K562 (cell line): Measurements from ENCODE around the gene DYNLT3. TPM values are rescaled to one million over a fixed set of nuclear protein-coding genes. Genes with fewer than 3 reads are reported as not detected.

ENCODE experiments used
- ATAC-seq: fragments of 200-7000 bp; cut with Tn5 transposase; 3 replicates; pipeline ENCODE4 v1.9.1; 2020; ENCODE audit warnings: moderate library complexity
- BruUV-seq: library from RNA; stranded (reverse); fragments of 400-500 nt; replicated peaks from 2 replicates; lab custom pipeline; 2021; lab: Mats Ljungman, UMichigan
- CTCF ChIA-PET: fragments of 300-600 bp; formaldehyde crosslinking; extraction: SDS; loops from one replicate; lab custom pipeline; 2021; ENCODE audit warnings: low intra/inter-chr PET ratio; lab: Yijun Ruan, JAX
- POLR2A ChIA-PET: fragments of 300-600, 350-650 bp; sonication (Branson Sonifier 250); formaldehyde crosslinking; extraction: SDS; loops from one replicate; lab custom pipeline; 2021; ENCODE audit warnings: antibody characterized with exemption, inconsistent platforms; lab: Yijun Ruan, JAX
- DNase-seq, 4 experiments: peaks; one replicate each; pipeline versions ENCODE4 v3.0.0 to v3.0.0-alpha.2; 2011 to 2018; ENCODE audit warnings: low spot score in 3 of 4, mixed read lengths in 3 of 4; ENCODE audit errors: extremely low read depth in 1 of 4
- FAIRE-seq: peaks from 2 replicates; lab custom pipeline; 2011; peaks lifted over from hg19 to GRCh38; lab: Jason Lieb, UNC
- H2AFZ ChIP-seq: 2 replicates; pipeline ENCODE4 v1.6.0; 2011; ENCODE audit warnings: low read depth, low read length, control low read depth, inconsistent platforms
- H3K27ac ChIP-seq: fragments of 200-600 bp; 3 replicates; pipeline ENCODE4 v1.8.0; 2011; ENCODE audit warnings: low read depth, mild to moderate bottlenecking, control low read depth, inconsistent platforms, low read length, moderate library complexity, mixed read lengths; ENCODE audit errors: extremely low read depth
- H3K27me3 ChIP-seq, 2 experiments: fragments of 300-600 bp in 1 of 2; 2 replicates in 1 of 2; 3 replicates in 1 of 2; pipeline versions ENCODE4 v1.6.0 to v1.8.0; 2011; ENCODE audit warnings: inconsistent platforms in 2 of 2, low read length in 2 of 2, mild to moderate bottlenecking in 1 of 2, mixed read lengths in 1 of 2, moderate library complexity in 1 of 2; ENCODE audit not compliant: control insufficient read depth in 2 of 2, insufficient read depth in 2 of 2
- H3K36me3 ChIP-seq: fragments of 300-600 bp; 3 replicates; pipeline ENCODE4 v1.8.0; 2011; ENCODE audit warnings: mild to moderate bottlenecking, low read length, inconsistent platforms; ENCODE audit not compliant: control insufficient read depth, insufficient read depth
- H3K4me1 ChIP-seq, 2 experiments: fragments of 200-600 bp in 1 of 2; replicated peaks in 1 of 2; 2 replicates in 1 of 2; 3 replicates in 1 of 2; pipeline versions ENCODE4 v1.5.1 to v1.8.0; 2011; ENCODE audit warnings: inconsistent platforms in 2 of 2, low read length in 2 of 2, mild to moderate bottlenecking in 1 of 2, mixed read lengths in 1 of 2, moderate library complexity in 1 of 2; ENCODE audit not compliant: control insufficient read depth in 2 of 2, insufficient read depth in 2 of 2
- H3K4me2 ChIP-seq: 2 replicates; pipeline ENCODE4 v1.6.1; 2011; ENCODE audit warnings: low read length, control low read depth, inconsistent platforms, mixed read lengths; ENCODE audit not compliant: insufficient read depth
- H3K4me3 ChIP-seq: fragments of 200-600 bp; sonication (generic), shearing (Covaris generic); 2 replicates; pipeline ENCODE4 v1.5.1; 2016; ENCODE audit warnings: control low read depth, inconsistent platforms
- H3K79me2 ChIP-seq: fragments of 200-600 bp; 3 replicates; pipeline ENCODE4 v1.8.0; 2011; ENCODE audit warnings: low read length, inconsistent platforms; ENCODE audit not compliant: control insufficient read depth, insufficient read depth
- H3K9ac ChIP-seq, 2 experiments: 2 replicates each; pipeline versions ENCODE4 v1.6.0 to v1.6.1; 2011; ENCODE audit warnings: low read depth in 2 of 2, low read length in 2 of 2, control low read depth in 1 of 2, inconsistent platforms in 1 of 2, mild to moderate bottlenecking in 1 of 2, mixed read lengths in 1 of 2; ENCODE audit not compliant: insufficient read depth in 1 of 2
- H3K9me1 ChIP-seq: one replicate; pipeline ENCODE4 v1.6.0; 2011; ENCODE audit warnings: inconsistent platforms, mild to moderate bottlenecking, low read length, moderate library complexity; ENCODE audit not compliant: control insufficient read depth, insufficient read depth
- H3K9me3 ChIP-seq: replicated peaks from 2 replicates; pipeline ENCODE4 v1.5.1; 2011; ENCODE audit warnings: low read depth, low read length, inconsistent platforms; ENCODE audit not compliant: control insufficient read depth, insufficient read depth
- H4K20me1 ChIP-seq: replicated peaks from 2 replicates; pipeline ENCODE4 v1.6.1; 2011; ENCODE audit warnings: low read length, inconsistent platforms, mixed read lengths; ENCODE audit not compliant: control insufficient read depth, insufficient read depth
- ARID4B ChIP-seq: sonication (generic); formaldehyde crosslinking; IDR thresholded peaks from 2 replicates; pipeline ENCODE4 v1.8.0; 2022; ENCODE audit warnings: mild to moderate bottlenecking, missing genetic modification reagents
- ATF1 ChIP-seq, 2 experiments: fragments of 450-650 bp in 1 of 2; IDR thresholded peaks; 2 replicates each; pipeline ENCODE4 v1.6.1; 2016; ENCODE audit warnings: missing compliant biosample characterization in 1 of 2, missing genetic modification characterization in 1 of 2
- FOXK1 ChIP-seq: sonication (generic); formaldehyde crosslinking; IDR thresholded peaks from 2 replicates; pipeline ENCODE4 v1.8.0; 2022; ENCODE audit warnings: missing genetic modification reagents, mild to moderate bottlenecking, borderline replicate concordance
- GABPA ChIP-seq: fragments of 200-800 bp; sonication (Bioruptor generic); conservative IDR thresholded peaks from 2 replicates; pipeline ENCODE4 v1.6.1; 2016; ENCODE audit warnings: low read depth, missing genetic modification characterization, missing compliant biosample characterization
- HMG20A ChIP-seq: fragments of 450-650 bp; formaldehyde crosslinking; conservative IDR thresholded peaks from 2 replicates; pipeline ENCODE4 v1.4.0; 2020; ENCODE audit warnings: mild to moderate bottlenecking, mixed read lengths
- PATZ1 ChIP-seq: fragments of 250-450 bp; sonication (Bioruptor Pico); IDR thresholded peaks from 2 replicates; pipeline ENCODE4 v1.5.0; 2020; ENCODE audit warnings: mild to moderate bottlenecking, borderline replicate concordance
- SMARCA5 ChIP-seq: fragments of 450-650 bp; IDR thresholded peaks from 2 replicates; pipeline ENCODE4 v1.6.1; 2016
- SRSF9 ChIP-seq: fragments of 200-400 bp; formaldehyde crosslinking; IDR thresholded peaks from 2 replicates; pipeline ENCODE4 v1.6.1; 2017; ENCODE audit warnings: low read depth, low read length, borderline replicate concordance
- STAT5B ChIP-seq: fragments of 250-450 bp; sonication (Bioruptor Pico); IDR thresholded peaks from 2 replicates; pipeline ENCODE4 v1.8.0; 2021; ENCODE audit warnings: mild to moderate bottlenecking, inconsistent platforms
- TFAP4 ChIP-seq: sonication (generic); formaldehyde crosslinking; IDR thresholded peaks from 2 replicates; pipeline ENCODE4 v1.8.0; 2022; ENCODE audit warnings: missing genetic modification reagents, mild to moderate bottlenecking, moderate library complexity, borderline replicate concordance
- ZNF217 ChIP-seq: sonication (generic); formaldehyde crosslinking; IDR thresholded peaks from 2 replicates; pipeline ENCODE4 v1.8.0; 2022; ENCODE audit warnings: mild to moderate bottlenecking, missing genetic modification reagents
- WGBS: fragments of 100-300 bp; shearing (Covaris generic); methylation state at CpG from one replicate; pipeline ENCODE4 v1.1.6; 2016; ENCODE audit warnings: low coverage, mixed read lengths; ENCODE audit not compliant: insufficient coverage; ENCODE audit errors: missing lambda C conversion rate; 5-methylcytosine and 5-hydroxymethylcytosine counted together
- in situ Hi-C: fragments of 300-500 bp; cut with MboI; formaldehyde crosslinking; loops from 4 replicates; pipeline ENCODE4 v1.15.0; 2018; ENCODE audit warnings: inconsistent platforms, mixed read lengths
- intact Hi-C: fragments of 100-400 bp; cut with micrococcal nuclease; formaldehyde crosslinking; loops from 2 replicates; pipeline ENCODE4 v1.14.2; 2022
- polyA plus RNA-seq, 8 experiments: library from polyadenylated mRNA; depleted of rRNA in 4 of 8; stranded (reverse) in 5 of 8; unstranded in 3 of 8; fragments of >200 nt; fragmentation: Nextera tagmentation in 2 of 8; fragmentation: Illumina TruSeq in 1 of 8; extraction: Ambion mirVana in 2 of 8; extraction: Trizol in 1 of 8; gene quantifications; 2 replicates each; pipeline versions ENCODE4 v1.2.1 to v1.2.3, GENCODE V29; 2011 to 2014; ENCODE audit warnings: inconsistent platforms in 1 of 8, missing spikeins in 1 of 8
- total RNA-seq, 7 experiments: library from RNA; depleted of rRNA in 6 of 7; stranded (reverse); fragments of >200 nt in 6 of 7; fragmentation: Illumina TruSeq in 2 of 7; extraction: Trizol in 2 of 7; gene quantifications; 2 replicates each; pipeline versions ENCODE4 v1.2.1 to v1.2.3, GENCODE V29; 2011 to 2021; ENCODE audit warnings: low replicate concordance in 1 of 7

Gene DYNLT3
- total and polyA plus RNA-seq, 9 of the 15 experiments (the other 6 are each of a cell fraction or from before 2014, with no cell fraction given), result 4.5 to 17.5 (median 8.3) TPM

GRCh38 chrX:37879692-37880091 is 32.3 kb upstream of the DYNLT3 start:
- intact Hi-C loops (no loop called here), in situ Hi-C loops (no loop called here)
- POLR2A ChIA-PET, result no interaction called here
- Histone ChIP-seq H3K4me1 (no peaks in the 10 kb centered on the region), H3K36me3 (no peaks in the 10 kb centered on the region), H4K20me1 (no peaks in the 10 kb centered on the region), H3K79me2 (no peaks in the 10 kb centered on the region), H3K27me3 (no peaks in the 10 kb centered on the region), H3K9me3 (no peaks in the 10 kb centered on the region), H2AFZ (no peak overlapping the region), H3K4me3 (no peak overlapping the region), H3K27ac (no peak overlapping the region), H3K9me1 (no peaks in the 10 kb centered on the region), H3K9ac (no peak overlapping the region), H3K4me2 (no peak overlapping the region)
- FAIRE-seq (no peak), ATAC-seq (no peak), DNase-seq (no peak)
- BruUV-seq, result no TSS peak
- no peak for TF ChIP-seq SRSF9
- TF ChIP-seq GABPA, result no peak
- no peak for TF ChIP-seq HMG20A (CRISPR knock-in tag)
- no peak for TF ChIP-seq PATZ1 (CRISPR knock-in tag)
- TF ChIP-seq SMARCA5, result no peak
- TF ChIP-seq TFAP4, result no peak
- TF ChIP-seq ARID4B (CRISPR knock-in tag), result no peak
- TF ChIP-seq ZNF217 (CRISPR knock-in tag), result no peak
- TF ChIP-seq FOXK1 (CRISPR knock-in tag), result no peak
- TF ChIP-seq STAT5B (CRISPR knock-in tag), result no peak
- TF ChIP-seq ATF1 (CRISPR knock-in tag; IDR thresholded peaks at IDR 0.05), result no peak
- no peak for TF ChIP-seq ATF1 (tag; IDR thresholded peaks at IDR 0.05)
- 6% methylated on average over 1 of the region's 1 CpG for WGBS
- CTCF ChIA-PET, result no interaction called here
